Measurements from ENCODE around the gene CEMIP. TPM values are rescaled to one million over a fixed set of nuclear protein-coding genes. Genes with fewer than 3 reads are reported as not detected.

Gene CEMIP
- total and polyA plus RNA-seq, 2 experiments from 2014 or later, result 0.27 to 2.1 TPM

GRCh38 chr15:80844011-80844732 lies 65.0 kb downstream of the CEMIP start:
- H3K9me3 Mint-ChIP-seq, result no peaks in the 10 kb centered on the region; the same call in 2 of the 3 replicates
- H2AFZ ChIP-seq, result no peak overlapping the region
- H3K4me1 ChIP-seq (ENCODE audit: insufficient read depth), result no peaks in the 10 kb centered on the region
- no peaks in the 10 kb centered on the region; the same call in 2 of the 3 replicates for H3K36me3 Mint-ChIP-seq (ENCODE audit: low read depth)
- no peak overlapping the region for H3K27ac ChIP-seq (ENCODE audit: low read depth)
- H3K36me3 ChIP-seq (ENCODE audit: insufficient read depth), result no peaks in the 10 kb centered on the region
- H3K4me2 ChIP-seq, result no peak overlapping the region
- ATAC-seq, result no peak
- H3K79me2 ChIP-seq (replicated peaks; ENCODE audit: insufficient read depth), result no peaks in the 10 kb centered on the region
- H3K9me2 ChIP-seq (ENCODE audit: insufficient read depth), result 0 out of 2 replicates have a peak, but pooled peaks cover 13% of the 10 kb centered on the region
- H3K27me3 ChIP-seq (ENCODE audit: insufficient read depth), result no peaks in the 10 kb centered on the region
- no peaks in the 10 kb centered on the region for H4K20me1 ChIP-seq (replicated peaks; ENCODE audit: insufficient read depth)
- TF ChIP-seq ZNF114 (CRISPR knock-in tag; IDR thresholded peaks at IDR 0.05) (no peak), EZH2phosphoT487 (IDR thresholded peaks at IDR 0.05; ENCODE audit: unreplicated experiment) (no peak), ZNF331 (CRISPR knock-in tag; IDR thresholded peaks at IDR 0.05; ENCODE audit: low read depth) (no peak), CREB1 (CRISPR knock-in tag; IDR thresholded peaks at IDR 0.05; ENCODE audit: low read depth) (no peak), EZH2 (IDR thresholded peaks at IDR 0.05; ENCODE audit: low read depth, unreplicated experiment) (no peak), ZNF462 (CRISPR knock-in tag; IDR thresholded peaks at IDR 0.05) (no peak), JUNB (IDR thresholded peaks at IDR 0.05; ENCODE audit: unreplicated experiment) (no peak), STAT1 (IDR thresholded peaks at IDR 0.05; ENCODE audit: unreplicated experiment) (no peak), POLR2AphosphoS5 (IDR thresholded peaks at IDR 0.05; ENCODE audit: low read depth) (no peak), ETS1 (IDR thresholded peaks at IDR 0.05) (no peak), REST (IDR thresholded peaks at IDR 0.05; ENCODE audit: unreplicated experiment) (no peak), CTCF (conservative IDR thresholded peaks at IDR 0.05; ENCODE audit: low read depth in 2 of 2) (no peak), NANOG (IDR thresholded peaks at IDR 0.05; ENCODE audit: borderline replicate concordance) (no peak)
- no peak for DNase-seq (ENCODE audit: low spot score)
- H3K4me3 Mint-ChIP-seq, result no peak overlapping the region
- H3K27me3 Mint-ChIP-seq (ENCODE audit: insufficient read depth, low read depth, poor library complexity), result peaks cover 12% of the 10 kb centered on the region
- peaks cover under 1% of the 10 kb centered on the region for H3K4me1 Mint-ChIP-seq
- no peak overlapping the region for H3K4me3 ChIP-seq
- no peaks in the 10 kb centered on the region for H3F3A ChIP-seq (replicated peaks; ENCODE audit: low read depth)
- H3K27ac Mint-ChIP-seq, result no peak overlapping the region
